NCI-H1048 (cell line): Measurements from ENCODE around the gene LRRC8D.
"Not testable (repeated sequence)": the region's sequence is repeated elsewhere in the genome, so short reads cannot be mapped to it uniquely, and the experiment has no call there.

ENCODE experiments used
- DNase-seq: peaks from one replicate; lab custom pipeline; 2025; lab: John Stamatoyannopoulos, UW

The LRRC8D gene

DNA sequence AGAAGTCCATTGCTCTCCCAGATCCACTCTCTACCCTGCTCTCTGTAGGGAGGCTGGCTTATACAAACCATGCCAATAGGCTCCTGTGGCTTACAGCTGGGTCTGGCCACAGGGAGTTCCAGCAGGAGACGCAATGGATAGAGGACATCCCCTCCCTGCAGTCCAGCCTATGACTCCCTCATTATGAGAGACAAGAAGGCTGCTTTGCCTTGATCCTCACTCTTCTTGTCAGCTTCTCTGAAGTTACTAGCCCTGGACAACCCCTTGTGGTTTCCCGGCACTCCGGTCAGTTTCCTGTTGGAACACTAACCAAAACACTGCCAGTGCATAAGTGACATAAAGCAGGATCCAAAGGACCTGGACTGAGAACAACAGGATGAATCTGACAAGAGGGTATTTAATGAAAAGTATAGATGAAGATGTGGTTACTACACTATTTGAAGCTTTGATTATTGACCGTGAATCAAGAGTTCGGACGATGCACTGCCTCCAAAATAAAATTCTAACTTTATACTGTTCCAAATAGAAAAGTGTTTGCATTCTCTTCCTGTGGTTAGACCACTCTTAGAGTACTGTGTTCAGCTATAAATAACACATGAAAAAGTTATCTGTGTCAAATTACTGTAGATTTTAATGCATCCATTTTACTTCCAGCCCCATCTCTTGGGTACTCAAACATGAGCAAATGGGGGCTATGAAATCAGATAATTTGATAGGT lies 141.4 kb downstream of the LRRC8D start:
- DNase-seq: no peak

DNA sequence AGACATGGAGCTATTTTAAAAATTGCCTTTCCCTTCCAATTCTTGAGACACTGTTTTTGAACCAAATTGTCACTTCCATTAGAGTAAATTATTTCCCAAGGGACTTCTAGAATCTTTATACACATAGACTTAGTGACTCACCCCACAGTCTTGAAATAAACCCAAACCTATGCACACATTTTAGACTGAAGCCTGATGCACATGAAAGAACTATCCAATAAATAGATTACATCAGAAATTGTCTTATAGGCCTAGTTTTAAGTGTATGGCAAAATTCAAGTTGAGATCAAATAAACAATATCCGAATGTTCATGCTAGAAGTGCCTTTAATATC lies 141.9 kb downstream of the LRRC8D start:
- DNase-seq: no peak

GRCh38 chr1:89965193-89965768 lies 144.4 kb downstream of the LRRC8D start:
- no peak for DNase-seq

DNA sequence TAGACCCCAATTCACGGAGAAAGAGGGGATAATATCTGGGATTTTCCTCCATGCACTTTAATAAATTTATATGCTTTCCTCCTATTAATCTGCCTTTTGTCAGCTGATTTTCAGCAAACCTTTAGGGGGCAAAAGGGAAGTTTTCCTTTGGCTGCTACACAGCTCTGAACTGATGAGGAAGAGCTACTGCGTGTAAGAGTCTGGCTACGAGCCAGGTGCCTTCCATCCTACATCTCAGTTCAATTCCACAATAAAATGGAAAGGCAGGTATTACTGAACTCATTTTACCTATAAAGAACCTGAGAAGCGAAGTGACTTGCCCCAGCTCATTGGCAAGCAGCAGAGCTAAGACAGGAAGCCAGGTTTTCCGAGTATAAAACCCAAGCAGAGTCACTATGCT lies 145.8 kb downstream of the LRRC8D start:
- no peak for DNase-seq

GRCh38 chr1:89971600-89971999 lies 150.8 kb downstream of the LRRC8D start:
- DNase-seq: no peak

- no peak for DNase-seq
Measured at GRCh38 chr1:89972024-89972423, 151.2 kb downstream of the LRRC8D start.

DNA sequence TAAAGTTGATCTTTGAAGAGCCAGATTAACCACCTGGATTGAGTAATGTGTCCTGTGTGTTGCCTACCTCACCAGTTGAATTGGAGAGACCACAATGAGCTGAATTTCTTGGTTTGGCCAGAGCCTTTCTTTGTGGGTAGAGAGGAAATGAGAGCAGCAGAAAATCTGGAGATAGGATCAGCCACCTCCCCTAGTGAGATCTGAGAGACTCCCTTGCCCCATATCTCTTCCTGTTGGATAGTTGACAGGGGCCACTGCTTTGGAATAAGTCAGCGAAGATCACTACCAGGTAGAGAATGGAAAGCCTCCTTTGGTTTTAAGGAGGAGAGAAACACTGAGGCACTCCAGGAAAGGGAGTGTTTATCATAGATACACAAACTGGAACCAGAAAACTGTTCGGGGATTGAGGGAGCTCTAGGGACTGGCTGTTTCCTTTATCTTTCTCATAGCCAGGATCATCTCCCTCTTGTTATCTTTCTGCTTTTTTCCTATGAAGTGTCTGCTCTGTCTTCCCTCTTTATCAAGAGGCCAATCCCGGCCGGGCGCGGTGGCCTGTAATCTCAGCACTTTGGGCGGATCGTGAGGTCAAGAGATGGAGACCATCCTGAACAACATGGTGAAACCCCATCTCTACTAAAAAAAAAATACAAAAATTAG lies 152.8 kb downstream of the LRRC8D start:
- DNase-seq: no peak

DNA sequence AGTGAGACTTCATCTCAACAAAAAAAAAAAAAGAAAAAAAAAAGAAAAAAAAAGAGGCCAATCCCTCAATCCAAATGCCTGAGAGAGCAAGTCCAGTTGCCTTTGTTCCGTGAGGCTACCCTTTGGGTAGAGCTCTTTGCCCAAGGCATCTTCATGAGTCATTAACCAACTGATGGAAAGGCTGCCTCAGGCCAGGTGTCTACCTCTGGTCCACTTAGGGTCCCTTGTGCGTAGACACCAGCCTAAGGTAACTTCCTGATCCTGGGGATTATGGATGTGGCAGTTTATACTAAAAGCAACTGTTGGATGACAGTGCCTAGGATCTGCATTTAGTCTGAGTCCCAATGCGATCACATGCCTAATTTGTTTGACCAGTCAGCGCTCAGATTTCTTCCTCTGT lies 153.4 kb downstream of the LRRC8D start:
- DNase-seq: no peak

GRCh38 chr1:89974696-89975470 lies 154.1 kb downstream of the LRRC8D start:
- no peak for DNase-seq

DNA sequence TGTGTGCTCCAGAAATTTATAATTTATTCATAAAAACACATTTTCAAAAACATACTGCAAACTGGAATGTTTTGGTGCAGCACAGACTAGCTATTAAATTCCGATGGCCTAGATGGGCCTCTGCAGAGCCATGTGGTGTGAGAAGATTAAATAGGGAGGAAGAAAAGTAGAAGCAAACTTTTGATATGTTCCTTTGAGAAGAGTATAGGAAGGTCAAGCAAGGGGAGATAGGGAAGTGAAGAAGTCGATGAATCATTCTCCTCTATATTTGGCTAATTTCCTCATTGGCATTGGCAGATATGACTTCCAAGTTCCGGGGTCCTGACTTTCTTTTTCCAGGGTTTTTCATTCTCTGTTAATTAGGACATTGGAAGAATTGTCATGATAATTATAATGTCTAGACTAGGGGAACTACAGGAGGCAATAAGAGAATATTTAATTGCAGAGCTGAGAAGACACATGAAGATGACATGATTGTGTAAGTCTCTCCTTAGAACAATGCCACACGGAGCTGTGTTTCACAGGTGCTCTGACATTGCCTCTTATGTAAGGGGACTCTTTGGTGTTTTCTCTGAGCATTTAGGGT lies 154.8 kb downstream of the LRRC8D start:
- no peak for DNase-seq

GRCh38 chr1:89978755-89979154 lies 157.9 kb downstream of the LRRC8D start:
- no peak for DNase-seq

- DNase-seq: no peak
Measured at GRCh38 chr1:89980605-89981004, 159.8 kb downstream of the LRRC8D start.

DNA sequence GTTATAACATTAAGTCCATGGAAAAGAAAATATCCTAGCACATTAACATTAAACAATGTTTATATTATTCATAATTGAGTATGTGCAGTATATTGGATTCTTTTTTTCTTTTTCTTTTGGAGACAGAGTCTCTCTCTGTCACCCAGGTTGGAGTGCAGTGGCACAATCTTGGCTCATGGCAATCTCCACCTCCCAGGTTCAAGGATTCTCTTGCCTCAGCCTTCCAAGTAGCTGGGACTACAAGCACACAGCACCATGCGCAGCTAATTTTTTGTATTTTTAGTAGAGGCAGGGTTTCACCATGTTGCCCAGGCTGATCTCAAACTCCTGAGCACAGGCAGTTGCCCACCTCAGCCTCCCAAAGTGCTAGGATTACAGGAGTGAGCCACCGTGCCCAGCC lies 162.0 kb downstream of the LRRC8D start:
- not testable (repeated sequence) for DNase-seq

- DNase-seq: not testable (repeated sequence)
Measured at GRCh38 chr1:89984564-89985116, 163.8 kb downstream of the LRRC8D start.

DNA sequence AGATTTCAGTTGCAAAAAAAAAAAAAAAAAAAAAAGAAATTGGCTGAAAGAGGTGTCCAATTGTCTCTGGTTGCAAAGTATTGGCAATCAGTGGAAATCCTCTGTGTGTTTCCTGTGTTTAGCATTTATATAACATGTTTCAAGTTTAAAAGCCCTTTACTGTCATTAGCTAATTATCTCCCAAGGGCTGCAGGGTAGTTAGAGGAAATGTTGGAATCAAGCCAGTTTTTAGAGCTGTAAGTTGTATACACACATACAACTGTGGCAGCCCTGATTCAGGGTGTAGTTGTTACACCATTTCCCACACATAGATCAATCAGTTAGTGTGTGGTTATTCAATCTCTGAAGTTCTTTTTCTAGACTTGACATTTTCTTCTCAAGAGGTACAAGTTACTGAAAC lies 165.2 kb downstream of the LRRC8D start:
- DNase-seq: no peak
